ENCODE measurements around the gene PPP1R12C.

Gene PPP1R12C

GRCh38 chr19:55041627-55042343, 75.7 kb downstream of the PPP1R12C start:
- peak; percentile 29 to 47 for DNase-seq

GRCh38 chr19:55041244-55041626, 76.2 kb downstream of the PPP1R12C start:
- DNase-seq: no peak
